ENCODE measurements around the gene TRPV4.
"Not testable (repeated sequence)": the region's sequence is repeated elsewhere in the genome, so short reads cannot be mapped to it uniquely, and the experiment has no call there.

TRPV4 gene

DNA sequence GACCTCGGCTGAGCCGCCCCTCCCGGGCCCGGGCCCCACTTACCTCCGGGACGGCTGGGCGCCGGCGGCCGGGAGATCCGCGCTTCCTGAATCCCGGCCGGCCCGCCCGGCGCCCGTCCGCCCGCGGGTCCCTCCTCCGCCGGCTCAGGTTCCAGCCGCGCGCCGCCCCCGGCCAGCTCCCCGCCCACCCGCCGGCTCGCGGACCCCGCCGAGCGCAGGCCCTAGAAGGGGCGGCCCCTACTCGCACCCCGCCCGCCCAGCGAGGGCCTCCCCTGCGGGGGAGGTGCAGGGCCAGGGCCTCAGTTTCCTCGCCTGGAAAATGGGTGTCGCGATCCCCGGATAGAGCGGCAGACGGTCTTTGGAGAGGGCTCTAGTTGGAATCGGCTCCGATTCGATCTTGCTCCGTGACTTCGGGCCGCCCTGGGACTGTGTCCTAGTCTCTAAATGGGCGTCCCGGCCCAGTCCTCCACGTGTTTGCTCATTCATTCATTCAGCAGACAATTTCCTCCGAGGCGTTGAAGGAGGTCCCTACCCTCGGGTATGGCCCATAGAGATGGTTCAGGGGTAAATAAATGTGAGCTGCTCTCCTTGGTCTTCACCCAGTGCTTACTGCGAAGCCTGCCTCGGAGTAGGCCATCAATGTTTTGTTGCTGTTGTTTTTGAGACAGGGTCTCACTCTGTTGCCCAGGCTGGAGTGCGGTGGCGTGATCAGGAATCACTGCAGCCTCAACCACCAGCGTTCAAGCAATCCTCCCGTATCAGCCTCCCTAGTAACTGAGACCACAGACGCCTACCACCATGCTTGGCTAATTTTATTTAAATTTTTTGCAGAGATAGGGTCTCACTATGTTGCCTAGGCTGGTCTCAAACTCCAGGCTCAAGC lies at the start of gene TRPV4:
TRPV4 (minus strand) TSS at position 92 of the 883 bp plus-strand sequence. CDS start 18,602 bp downstream, outside the sequence.
- DNase-seq, result peak in 1 of 2 experiments; percentile 37

DNA sequence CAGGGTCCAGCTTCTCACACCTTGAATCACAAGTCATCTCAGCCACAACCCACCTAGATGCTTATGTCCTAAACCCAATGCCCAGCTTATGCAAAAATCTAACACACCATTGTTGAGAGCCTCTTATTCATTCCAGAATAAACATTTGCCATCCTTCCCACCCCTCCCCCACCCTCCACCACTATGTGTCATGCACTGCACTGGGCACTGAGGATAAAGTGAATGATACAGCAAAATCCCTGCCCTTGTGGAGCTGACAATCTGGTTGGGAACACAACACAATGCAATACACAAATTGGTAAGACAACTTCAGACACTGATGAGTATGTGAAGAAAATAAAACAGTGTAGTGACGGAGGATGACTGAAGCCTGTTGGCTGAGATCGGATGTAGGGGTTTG lies 48.6 kb upstream of the TRPV4 start:
- no peak for DNase-seq

- no peak for DNase-seq
Observed at GRCh38 chr12:109880938-109881337, 47.7 kb upstream of the TRPV4 start.

- peak; percentile 38 to 95 for DNase-seq
Observed at GRCh38 chr12:109880043-109880931, 47.1 kb upstream of the TRPV4 start, which contains the start of gene GLTP. GLTP (minus strand) TSS chr12:109880541; CDS start chr12:109880374, 167 bp downstream.

GRCh38 chr12:109879351-109880042 lies 46.3 kb upstream of the TRPV4 start:
- DNase-seq, result no peak

DNA sequence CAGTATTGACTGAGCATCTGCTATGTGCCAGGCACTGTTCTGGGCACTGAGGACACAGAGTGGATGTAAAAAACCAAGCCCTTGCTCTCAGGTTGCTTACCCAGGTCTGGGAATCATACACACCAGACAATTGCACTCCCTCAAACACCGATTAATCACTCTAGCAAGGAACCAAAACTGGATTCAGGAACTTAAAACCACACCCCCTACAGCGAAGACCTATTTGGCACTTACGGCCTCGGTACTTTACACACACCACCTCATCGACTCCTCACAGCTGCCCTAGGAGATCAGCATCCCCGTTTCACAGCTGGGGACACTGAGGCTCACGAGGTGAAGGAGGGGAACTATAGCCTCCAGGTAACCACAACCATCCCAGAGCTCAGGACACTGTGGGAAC lies 45.6 kb upstream of the TRPV4 start:
- no peak for DNase-seq

GRCh38 chr12:109878247-109878625 lies 45.0 kb upstream of the TRPV4 start:
- DNase-seq, result no peak

DNA sequence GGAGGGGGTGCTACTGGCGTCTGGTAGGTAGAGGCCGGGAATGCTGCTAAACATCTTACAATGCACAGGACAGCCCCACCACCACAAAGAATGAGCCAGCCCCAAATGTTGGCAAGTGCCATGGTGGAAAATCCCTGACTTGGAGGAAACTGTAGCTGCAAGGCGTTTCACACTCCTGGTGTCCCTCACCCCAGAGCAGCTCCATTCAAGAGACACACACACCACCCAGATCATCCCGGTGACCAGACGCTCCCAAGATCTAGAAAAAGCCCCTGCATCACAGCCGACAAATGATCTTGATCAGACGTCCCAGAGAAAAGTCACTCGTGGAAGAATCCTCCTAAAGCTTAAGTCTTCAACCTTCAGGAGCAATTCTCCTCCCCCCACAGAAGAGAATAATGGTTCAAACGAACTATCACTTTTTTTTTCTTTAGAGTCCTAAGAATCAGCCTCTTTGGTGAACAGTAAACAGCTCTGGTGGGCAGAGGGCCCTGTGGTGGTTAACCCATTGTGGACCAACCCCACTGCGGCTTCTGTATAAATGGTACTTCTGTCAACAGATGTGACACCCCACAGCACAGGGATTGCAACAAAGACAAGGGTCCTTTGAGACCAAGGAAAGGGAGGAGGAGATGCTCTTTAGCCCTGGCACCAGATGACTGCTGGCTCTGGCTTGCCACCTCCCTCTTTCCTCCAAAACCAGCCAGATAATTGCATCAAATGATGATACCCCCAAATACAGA lies 44.5 kb upstream of the TRPV4 start:
- no peak for DNase-seq

GRCh38 chr12:109876406-109876805 lies 43.2 kb upstream of the TRPV4 start:
- DNase-seq, result no peak

- peak in 1 of 2 experiments; percentile 20 for DNase-seq
Observed at GRCh38 chr12:109875572-109876131, 42.5 kb upstream of the TRPV4 start.

GRCh38 chr12:109873653-109874052 lies 40.5 kb upstream of the TRPV4 start:
- no peak for DNase-seq

DNA sequence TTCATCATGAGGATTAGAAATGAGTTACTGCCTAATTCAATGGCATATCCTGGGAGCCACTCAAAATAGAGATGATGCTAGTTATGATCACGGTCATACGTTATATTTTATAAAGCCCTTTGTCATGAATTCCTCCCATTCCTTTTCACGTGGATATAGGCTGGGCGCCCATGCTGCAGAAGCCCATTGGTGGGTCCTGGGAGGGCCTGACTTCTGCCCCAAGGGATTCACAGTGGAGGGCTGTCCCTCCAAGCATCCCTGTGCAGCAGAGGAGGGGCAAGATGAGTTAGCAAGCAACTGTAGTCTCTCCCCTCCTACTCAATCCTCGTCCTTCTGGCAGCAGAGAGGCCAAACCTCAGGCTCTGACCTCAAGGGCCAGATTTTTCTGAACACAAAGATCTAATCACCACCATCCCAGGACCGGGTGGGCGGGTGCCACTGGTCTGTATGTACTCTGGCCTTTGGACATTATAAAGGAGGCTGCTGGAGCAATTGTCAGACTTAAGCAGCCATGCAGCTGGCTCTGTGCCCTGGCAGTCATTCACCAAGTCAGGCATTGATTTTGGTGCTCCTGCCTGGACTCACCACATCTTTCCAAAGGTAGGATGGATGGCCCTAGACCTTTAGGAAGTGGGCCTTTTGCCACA lies 38.6 kb upstream of the TRPV4 start:
- no peak for DNase-seq

- no peak for DNase-seq
Observed at GRCh38 chr12:109870648-109871047, 37.5 kb upstream of the TRPV4 start.

GRCh38 chr12:109868182-109869051 lies 35.2 kb upstream of the TRPV4 start:
- no peak for DNase-seq

DNA sequence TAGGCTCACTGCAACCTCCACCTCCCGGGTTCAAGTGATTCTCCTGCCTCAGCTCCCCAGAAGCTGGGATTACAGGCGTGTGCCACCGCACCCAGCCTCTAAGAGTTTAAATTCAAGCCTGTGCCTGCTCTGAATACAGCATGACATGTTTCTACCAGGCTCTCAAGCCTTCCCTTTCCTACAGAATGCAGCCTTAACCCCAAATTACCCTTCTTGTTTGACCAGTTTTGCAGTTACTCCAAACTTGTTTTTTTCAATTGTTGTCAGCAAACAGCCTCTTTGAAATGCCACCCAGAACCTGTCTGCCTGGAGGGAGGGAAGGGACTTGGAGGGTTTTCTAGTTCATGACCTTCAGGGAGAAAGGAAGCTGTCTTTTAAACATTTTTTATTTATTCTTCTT lies 31.7 kb upstream of the TRPV4 start:
- no peak for DNase-seq

DNA sequence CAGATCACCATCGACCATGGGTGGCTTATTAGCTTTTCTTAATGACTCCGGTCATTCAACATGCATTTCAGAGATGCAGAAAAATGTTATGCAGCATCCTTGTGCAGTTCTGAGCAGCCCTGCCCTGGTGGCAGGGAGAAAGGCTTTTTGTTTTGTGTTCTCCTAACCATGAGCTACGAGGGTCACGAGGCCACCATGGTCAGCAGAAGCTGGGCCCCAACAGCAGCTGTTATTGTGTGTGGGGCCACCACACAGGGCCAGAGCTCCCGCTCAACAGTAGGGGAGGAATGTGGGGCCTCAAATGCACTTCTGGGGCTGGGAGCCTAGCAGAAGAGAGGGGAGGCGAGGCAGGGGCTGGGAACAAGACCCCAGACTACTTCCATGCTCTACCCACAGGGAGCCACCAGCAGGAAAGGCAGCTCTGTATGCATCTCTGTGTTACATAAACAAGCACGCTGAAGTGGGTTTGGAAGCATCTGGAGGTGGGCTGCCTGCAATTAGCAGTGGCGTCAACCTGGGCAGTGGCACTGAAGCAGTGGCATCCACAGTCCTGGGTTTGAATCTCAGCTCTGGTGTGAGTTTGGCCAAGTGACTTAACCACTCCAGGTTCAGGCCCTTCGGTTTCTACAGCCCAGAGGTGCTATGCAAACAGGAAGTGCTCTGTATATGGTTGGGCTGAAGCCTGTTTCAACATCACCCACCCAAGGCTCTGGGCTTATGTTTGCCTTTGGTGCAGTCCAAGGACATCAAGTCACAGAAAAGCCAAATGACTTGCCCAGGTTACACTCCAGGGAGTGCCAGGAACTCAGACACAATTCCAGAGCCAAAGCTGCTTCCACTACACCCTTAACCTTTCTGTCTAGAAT lies 30.9 kb upstream of the TRPV4 start:
- DNase-seq, result no peak

- not testable (repeated sequence) for DNase-seq
Observed at GRCh38 chr12:109862491-109862890, 29.3 kb upstream of the TRPV4 start.

- no peak for DNase-seq
Observed at GRCh38 chr12:109861689-109862314, 28.6 kb upstream of the TRPV4 start.

DNA sequence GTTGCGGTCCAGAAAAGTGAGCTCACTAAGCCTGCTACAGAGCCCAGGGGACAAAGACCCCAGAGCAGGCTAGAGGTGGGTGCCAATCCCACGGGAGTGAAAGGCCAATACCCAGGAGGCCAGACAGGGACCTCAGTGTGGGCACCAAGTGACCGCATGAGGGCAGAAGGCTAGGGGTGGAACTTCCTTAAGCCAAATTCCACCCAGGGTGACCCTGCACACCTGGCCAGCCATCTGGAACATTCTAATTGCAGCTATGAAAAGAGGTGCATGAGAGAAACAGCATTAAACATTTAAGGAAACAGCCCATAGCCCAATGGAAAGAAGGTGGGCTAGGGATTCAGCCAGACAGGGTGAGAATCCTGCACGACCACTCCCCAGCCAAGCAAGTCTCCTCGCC lies 27.8 kb upstream of the TRPV4 start:
- no peak for DNase-seq
